ENCODE data around the gene SSH2. TPM values are rescaled to one million over a fixed set of nuclear protein-coding genes. Genes with fewer than 3 reads are reported as not detected.

SSH2 gene
- total and polyA plus RNA-seq, 9 of the 15 experiments (the other 6 are each of a cell fraction or from before 2014, with no cell fraction given) = 3.9 to 16.1 (median 10.2) TPM

DNA sequence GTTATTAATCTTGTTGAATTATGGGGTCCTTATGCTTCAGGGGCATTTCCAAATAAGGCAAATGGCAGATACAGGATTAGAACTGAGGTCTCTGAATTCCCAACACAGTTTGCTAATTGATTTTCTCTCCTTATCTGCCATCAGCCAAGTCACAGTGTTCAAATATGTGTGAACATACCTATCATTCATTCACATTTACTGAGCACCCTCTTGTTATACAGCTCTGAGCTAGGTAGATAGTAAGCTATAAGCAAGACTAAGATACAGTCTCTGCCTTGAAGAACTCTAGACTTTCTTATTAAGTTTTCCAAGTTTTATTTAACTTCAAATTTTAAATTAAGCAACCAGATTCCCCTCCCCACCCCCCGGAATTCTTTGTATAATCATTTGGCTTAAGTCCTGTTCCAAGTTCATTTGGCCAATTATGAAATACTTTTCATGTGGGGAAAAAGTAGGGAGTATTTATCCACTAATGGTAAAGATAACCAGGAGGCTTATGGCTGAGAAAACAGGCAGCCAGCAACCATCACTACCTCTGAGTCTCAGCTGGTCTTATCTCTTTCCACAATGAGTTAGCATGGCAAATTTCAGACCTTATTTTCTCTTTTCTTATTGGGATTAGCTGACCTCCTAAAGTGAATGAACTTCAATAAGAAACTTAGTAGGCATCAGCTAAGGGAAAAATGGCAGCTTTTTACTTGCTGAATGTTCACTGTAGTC is 275.9 kb downstream of the SSH2 start (continued):
- TF ChIP-seq ADNP (tag; IDR thresholded peaks at IDR 0.05) = 0 out of 2 replicates have a peak, but pooled peaks have one; percentile 36
- TF ChIP-seq WHSC1 (IDR thresholded peaks at IDR 0.05; ENCODE audit: low read length) = no peak
- TF ChIP-seq, protein P1, sequence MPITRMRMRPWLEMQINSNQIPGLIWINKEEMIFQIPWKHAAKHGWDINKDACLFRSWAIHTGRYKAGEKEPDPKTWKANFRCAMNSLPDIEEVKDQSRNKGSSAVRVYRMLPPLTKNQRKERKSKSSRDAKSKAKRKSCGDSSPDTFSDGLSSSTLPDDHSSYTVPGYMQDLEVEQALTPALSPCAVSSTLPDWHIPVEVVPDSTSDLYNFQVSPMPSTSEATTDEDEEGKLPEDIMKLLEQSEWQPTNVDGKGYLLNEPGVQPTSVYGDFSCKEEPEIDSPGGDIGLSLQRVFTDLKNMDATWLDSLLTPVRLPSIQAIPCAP (CRISPR knock-in tag; IDR thresholded peaks at IDR 0.05; ENCODE audit: borderline replicate concordance) = no peak
- TF ChIP-seq, protein P2, sequence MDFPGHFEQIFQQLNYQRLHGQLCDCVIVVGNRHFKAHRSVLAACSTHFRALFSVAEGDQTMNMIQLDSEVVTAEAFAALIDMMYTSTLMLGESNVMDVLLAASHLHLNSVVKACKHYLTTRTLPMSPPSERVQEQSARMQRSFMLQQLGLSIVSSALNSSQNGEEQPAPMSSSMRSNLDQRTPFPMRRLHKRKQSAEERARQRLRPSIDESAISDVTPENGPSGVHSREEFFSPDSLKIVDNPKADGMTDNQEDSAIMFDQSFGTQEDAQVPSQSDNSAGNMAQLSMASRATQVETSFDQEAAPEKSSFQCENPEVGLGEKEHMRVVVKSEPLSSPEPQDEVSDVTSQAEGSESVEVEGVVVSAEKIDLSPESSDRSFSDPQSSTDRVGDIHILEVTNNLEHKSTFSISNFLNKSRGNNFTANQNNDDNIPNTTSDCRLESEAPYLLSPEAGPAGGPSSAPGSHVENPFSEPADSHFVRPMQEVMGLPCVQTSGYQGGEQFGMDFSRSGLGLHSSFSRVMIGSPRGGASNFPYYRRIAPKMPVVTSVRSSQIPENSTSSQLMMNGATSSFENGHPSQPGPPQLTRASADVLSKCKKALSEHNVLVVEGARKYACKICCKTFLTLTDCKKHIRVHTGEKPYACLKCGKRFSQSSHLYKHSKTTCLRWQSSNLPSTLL (IDR thresholded peaks at IDR 0.05) = no peak
- no peak for TF ChIP-seq SMC3 (conservative IDR thresholded peaks at IDR 0.05; ENCODE audit: insufficient read depth, low read depth, low read length)
- no peak for TF ChIP-seq NELFE (IDR thresholded peaks at IDR 0.05; ENCODE audit: insufficient read depth, insufficient read length)
- TF ChIP-seq MEF2A (IDR thresholded peaks at IDR 0.05; ENCODE audit: control insufficient read depth, low read depth, low read length) = no peak
- TF ChIP-seq KLF6 (CRISPR knock-in tag; IDR thresholded peaks at IDR 0.05; ENCODE audit: borderline replicate concordance) = no peak
- TF ChIP-seq ETV5 (CRISPR knock-in tag; IDR thresholded peaks at IDR 0.05; ENCODE audit: low read depth) = no peak
- TF ChIP-seq, protein P3, sequence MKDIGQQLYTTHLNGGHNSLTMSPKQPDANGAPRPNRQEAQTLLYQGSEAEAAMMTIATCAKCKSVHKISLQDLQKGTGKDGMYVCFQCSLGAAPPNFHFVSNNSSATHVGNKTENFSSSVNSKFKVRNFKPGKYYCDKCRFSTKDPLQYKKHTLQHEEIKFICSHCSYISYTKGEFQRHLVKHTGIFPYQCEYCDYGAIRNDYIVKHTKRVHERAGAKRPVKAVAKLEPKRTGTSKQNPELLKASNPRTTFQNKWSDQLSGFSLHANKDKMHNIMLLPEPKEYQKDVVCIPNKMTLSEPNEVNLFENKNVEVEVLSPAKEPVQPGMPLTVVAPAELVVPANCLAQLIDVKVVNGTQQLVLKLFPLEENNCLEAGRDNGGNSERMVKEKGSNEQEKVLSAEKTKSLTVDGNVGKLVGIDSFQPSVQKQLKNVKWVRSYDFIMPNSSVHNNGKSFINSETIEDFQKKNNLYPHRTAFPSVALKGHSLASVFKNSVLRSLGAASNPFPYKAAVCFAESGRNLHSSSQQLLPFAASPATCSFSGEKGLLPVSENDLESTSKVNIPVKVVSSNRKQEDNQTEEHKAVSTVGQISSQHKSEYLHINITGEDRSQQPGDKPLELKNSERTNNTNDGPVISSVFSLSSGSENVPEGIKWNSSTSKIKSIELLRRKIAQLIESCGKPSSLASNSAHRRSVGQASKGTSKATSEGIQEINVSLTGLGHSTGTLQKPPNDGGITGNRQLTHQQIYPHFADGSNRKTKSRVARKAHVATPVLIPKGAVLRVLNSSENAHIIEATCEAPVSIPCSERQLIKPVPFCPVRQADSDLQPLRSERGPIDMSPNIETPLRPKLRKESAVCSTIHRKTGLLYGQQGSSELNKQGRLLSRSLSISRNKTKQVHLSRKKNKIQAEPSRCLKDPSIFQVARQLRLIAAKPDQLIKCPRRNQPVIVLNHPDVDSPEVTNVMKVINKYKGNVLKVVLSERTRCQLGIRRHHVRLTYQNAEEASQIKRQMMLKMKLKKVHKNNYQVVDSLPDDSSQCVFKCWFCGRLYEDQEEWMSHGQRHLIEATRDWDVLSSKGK (CRISPR knock-in tag; IDR thresholded peaks at IDR 0.05) = no peak
- no peak for TF ChIP-seq ZNF354B (CRISPR knock-in tag; IDR thresholded peaks at IDR 0.05)
- TF ChIP-seq ARID1B (IDR thresholded peaks at IDR 0.05) = peak; percentile 83
- TF ChIP-seq, protein P4, sequence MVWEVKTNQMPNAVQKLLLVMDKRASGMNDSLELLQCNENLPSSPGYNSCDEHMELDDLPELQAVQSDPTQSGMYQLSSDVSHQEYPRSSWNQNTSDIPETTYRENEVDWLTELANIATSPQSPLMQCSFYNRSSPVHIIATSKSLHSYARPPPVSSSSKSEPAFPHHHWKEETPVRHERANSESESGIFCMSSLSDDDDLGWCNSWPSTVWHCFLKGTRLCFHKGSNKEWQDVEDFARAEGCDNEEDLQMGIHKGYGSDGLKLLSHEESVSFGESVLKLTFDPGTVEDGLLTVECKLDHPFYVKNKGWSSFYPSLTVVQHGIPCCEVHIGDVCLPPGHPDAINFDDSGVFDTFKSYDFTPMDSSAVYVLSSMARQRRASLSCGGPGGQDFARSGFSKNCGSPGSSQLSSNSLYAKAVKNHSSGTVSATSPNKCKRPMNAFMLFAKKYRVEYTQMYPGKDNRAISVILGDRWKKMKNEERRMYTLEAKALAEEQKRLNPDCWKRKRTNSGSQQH (CRISPR knock-in tag; IDR thresholded peaks at IDR 0.05) = no peak
- no peak for TF ChIP-seq PPARD (CRISPR knock-in tag; IDR thresholded peaks at IDR 0.05)
- TF ChIP-seq DACH1 (IDR thresholded peaks at IDR 0.05; ENCODE audit: partially characterized antibody) = peak; percentile 86
- TF ChIP-seq MAFK (IDR thresholded peaks at IDR 0.05; ENCODE audit: low read length) = peak; percentile 46; the same call in 1 of the 2 replicates
- no peak for TF ChIP-seq ZNF778 (CRISPR knock-in tag; IDR thresholded peaks at IDR 0.05)
- TF ChIP-seq SRSF7 (optimal IDR thresholded peaks at IDR 0.05; ENCODE audit: low read depth, low read length) = no peak
- TF ChIP-seq FOS (IDR thresholded peaks at IDR 0.05; ENCODE audit: extremely low read depth, insufficient read length) = no peak
- 0 out of 2 replicates have a peak, but pooled peaks have one; percentile 18 for TF ChIP-seq CEBPB (tag; IDR thresholded peaks at IDR 0.05)
- 0 out of 2 replicates have a peak, but pooled peaks have one; percentile 75 for TF ChIP-seq NFATC3 (IDR thresholded peaks at IDR 0.05)
